ENCODE measurements around the gene IL4I1.
A peak's percentile ranks its signal among the peaks of the same experiment; 100 is the strongest.

GRCh38 chr19:49937750-49938381 is 41.2 kb upstream of the IL4I1 start:
- TF ChIP-seq CTCF (IDR thresholded peaks at IDR 0.05) (peak; percentile 89 to 93 (median 91)), POLR2AphosphoS5 (IDR thresholded peaks at IDR 0.05) (no peak), EP300 (IDR thresholded peaks at IDR 0.05) (no peak), POLR2A (IDR thresholded peaks at IDR 0.05) (no peak)
